HG02852 (cell line): ENCODE results near the gene DYNLT1.
"Not testable (repeated sequence)": the region's sequence is repeated elsewhere in the genome, so short reads cannot be mapped to it uniquely, and the experiment has no call there.

Experiments
- ATAC-seq: cut with Tn5 transposase; IDR thresholded peaks from one replicate; pipeline ENCODE4 v1.9.1; 2021; ENCODE audit warnings: mild to moderate bottlenecking, moderate library complexity; ENCODE audit not compliant: unreplicated experiment

Gene DYNLT1

DNA sequence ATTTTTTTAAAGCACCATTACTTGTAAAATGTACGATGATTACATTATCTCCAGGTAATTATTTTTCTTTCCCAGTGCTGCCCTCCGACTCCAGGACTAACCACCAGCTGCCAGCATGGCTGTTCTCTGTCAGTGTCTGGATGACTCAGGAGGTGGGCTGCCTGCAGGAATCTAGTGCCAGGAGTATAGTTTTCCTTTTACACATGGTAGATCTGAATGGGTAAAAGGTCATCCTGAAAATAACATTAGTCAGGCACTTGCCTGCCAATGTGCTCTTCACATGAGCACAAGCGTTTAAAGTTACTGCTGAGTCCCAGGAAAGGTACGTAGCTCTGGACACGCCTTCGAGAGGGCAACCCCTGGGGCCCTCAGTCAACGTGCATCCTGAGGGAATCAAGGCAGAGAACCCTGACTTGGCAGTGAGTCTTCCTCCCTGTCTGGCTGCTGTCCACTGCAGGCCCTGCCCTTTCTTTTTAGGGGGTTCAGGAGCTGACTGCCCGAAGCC lies 2.4 kb downstream of the DYNLT1 start:
- ATAC-seq: no peak

DNA sequence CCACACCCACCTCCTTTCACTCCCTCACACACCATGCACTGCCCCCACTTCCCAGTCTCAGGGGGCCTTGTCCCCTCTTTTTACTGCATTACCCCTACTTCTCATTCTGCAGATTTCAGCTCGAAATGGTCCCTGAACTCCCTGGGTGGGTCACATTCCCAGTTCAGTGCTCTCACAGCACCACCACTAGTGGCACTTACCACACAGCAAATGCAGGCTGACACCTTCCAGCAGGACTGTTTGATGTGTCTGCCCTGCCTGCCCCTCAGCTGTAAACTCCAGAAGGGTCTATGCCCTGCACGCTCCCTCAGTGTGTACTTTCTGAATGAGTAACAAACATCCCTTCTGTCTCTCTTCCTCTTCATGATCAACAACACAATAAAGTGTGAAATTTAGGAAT lies 4.0 kb downstream of the DYNLT1 start:
- ATAC-seq: no peak

DNA sequence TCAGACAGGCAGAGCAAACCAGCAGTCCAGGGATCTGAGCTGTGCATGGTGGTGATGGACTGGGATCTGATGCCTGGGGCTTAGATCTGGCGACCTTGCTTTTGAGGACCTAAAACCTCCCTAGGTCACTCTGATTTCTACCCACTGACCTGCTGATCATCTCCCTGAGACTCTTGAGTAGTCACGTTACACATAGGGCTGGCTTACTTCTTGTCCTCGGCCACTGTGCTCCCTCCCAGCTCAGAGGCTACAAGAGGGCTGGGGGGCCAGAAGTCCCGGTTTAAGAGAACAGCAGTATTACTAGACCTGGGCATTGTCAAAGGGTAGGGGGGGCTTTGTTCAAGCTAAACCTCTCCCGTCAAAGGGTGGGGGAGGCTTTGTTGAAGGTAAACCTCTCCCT lies 5.5 kb downstream of the DYNLT1 start:
- ATAC-seq: no peak

DNA sequence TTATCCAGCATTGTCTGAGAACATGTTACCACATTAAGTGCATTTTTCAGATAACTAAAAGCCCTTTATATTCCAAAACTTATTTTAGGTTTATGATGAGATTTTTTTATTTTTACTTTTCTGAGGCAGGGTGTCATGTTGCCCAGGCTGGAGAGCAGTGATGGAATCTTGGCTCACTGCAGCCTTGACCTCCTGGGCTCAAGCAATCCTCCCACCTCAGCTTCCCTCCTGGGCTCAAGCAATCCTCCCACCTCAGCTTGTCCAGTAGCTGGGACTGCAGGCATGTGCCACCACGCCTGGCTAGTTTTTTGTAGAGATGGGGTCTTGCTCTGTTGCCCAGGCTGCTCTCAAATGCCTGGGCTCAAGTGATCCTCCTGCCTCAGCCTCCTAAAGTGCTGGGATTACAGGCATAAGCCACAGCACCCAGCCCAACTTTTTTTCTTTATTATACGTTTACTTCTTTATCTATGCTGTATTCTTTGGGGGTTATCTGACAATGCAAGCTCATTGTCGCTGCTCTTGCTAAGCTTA lies 6.2 kb downstream of the DYNLT1 start:
- ATAC-seq: no peak

DNA sequence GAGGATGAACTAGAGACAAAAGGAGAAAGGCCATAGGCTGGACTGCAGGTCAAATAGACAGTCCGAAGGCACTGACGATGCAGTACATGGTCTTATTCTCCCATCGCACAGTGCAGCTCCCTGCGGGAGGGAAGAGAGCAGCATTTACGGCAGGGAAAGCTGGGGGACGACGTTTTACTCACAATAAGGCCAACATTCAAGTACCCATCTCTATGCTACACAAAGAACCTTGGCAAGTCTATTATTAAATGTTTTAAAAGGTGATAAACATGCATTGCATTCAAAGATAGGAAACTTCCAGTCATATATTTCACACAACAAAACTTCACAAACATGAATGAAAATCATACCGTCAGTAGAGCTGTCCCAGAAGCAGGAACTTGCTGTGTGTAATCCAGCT lies 7.8 kb downstream of the DYNLT1 start:
- ATAC-seq: no peak

DNA sequence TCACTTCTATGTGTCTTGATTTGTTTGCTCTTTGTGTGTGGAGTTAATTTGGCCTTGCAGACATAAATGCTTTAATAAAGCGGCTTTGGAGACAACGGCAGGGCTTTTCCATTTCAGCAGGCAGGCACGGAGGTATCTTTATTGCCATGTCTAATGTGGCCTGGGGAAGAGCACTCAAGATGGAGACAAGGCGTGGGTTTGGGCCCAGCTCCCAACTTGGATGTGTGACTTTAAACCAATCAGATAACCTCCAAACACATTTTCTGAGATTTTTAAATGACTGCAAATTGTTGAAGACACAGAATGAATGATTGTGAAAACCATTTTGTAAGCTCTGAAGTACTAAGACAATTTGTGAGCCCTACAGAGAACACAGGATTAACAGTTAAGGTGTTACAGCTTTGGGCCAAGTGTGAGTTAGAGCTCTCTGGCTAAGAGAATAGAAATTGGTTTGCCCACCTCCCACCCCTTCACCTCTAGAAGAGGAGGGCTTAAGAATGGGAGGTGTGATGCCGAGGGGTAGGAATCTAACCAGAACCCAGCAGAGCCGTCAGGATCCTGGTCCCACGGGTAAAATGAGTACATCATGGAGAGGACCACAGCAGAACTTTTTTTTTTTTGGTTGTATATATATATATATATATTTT lies 9.0 kb downstream of the DYNLT1 start:
- no peak for ATAC-seq

DNA sequence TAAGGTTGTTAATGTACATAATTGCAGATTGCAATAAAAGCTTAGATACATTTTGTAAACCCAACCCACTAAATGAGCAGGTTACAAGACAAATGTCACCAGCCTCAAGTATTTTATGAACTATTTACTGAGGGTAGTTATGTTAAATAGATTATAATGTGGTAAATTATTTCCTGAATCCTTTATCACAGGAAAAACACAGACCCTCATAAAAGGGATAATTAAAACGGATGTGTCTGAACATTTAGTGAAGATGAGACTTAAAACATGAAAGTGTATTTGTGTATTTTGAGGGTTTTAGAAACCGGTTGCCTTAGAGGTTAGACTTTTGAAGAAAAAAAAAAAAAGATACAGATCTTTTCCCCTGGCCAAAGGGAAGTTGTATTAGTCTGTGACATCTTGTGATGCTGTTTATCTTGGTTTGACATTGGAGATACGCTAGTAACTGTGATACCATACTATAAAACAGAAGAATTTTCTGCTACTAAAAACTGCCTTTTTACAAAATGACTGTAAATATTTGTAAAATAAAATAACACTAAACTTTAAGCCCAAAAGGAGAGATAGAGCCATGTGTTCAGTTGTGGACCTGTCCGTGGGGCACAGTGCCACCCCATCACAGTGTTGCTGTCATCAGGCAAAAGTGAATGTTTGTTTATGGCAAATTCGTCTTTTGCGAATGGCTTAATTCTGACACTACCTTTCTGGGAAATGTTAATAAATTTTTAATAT lies 9.7 kb downstream of the DYNLT1 start:
- no peak for ATAC-seq

DNA sequence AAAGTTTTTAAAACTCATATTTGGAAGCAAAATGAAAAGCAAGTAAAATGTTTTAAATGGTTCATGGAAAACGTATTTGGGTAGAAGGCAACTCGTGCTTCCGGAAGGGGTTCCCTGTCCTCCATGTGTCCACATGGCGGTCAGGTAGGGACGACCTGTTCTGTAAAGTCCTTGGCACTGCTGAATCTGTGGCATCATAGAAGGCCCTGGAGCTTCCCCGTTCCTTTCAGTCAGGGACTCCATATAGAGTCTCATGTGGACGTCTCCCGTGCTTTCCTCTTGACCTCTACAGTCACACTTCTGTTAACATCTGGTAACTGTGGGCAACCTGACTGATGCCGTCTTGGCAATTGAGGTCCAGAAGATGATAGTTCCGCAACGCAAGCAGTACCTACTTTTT lies 11.4 kb downstream of the DYNLT1 start:
- ATAC-seq: no peak

DNA sequence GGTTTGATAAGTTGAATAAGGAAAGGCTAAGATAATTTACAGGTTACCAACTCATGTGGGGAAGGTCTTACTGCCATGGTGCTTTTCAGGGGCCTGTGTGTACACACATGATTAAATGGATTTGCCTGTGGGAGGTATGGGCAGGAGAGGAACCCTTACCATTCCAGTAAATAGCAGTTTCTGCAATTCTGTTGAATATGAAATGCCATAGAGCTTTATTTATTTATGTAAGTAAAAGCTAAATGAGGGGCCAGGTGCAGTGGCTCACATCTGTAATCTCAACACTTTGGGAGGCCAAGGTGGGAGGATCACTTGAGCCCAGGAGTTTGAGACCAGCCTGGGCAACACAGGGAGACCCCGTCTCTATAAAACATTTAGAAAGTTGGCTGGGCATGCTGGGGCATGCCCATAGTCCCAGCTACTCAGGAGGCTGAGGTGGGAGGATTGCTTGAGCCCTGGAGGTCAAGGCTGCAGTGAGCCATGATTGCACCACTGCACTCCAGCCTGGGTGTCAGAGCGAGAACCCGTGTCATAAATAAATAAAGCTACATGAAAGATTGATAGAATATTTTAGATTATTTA lies 11.9 kb downstream of the DYNLT1 start:
- ATAC-seq: not testable (repeated sequence)

DNA sequence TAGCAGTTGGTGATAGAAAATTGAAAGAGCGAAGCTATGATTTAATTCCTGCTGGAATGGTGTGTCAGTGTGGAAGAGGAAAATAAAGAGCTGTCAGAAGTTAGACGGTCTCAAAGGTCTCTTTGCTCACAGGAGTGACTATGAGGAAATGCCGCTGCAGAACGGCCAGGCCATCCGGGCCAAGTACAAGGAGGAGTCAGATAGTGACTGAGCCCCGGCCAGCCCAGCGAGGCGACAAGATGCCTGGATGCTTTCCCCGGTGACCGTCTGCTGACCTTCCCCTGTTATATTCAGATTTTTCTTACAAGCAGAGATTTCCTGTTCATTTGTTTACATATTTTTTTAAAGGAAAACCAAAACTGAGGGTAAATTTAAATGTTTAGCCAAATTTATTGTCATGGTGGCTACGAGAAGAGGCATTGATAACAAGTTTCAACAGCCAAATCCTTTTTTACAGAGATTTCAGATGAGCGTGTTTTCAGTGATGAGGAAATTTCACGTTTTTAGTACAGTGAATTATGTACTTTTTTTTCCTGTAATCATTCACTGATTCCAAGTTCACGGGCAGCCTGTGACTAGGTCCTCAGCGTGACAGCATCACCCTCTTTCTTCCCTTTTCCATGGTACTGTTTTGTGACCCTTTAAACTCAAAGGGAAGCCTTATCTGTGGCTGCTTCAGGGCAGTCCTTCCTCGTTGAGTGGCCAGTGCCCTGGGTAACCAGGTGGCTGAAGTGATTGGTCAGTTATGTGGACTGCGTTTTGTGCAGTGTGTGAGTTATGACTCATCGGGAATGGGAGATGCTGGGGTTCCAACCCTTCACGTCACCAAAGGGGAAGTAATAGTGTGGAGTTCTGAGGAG lies 12.6 kb downstream of the DYNLT1 start:
- no peak for ATAC-seq

DNA sequence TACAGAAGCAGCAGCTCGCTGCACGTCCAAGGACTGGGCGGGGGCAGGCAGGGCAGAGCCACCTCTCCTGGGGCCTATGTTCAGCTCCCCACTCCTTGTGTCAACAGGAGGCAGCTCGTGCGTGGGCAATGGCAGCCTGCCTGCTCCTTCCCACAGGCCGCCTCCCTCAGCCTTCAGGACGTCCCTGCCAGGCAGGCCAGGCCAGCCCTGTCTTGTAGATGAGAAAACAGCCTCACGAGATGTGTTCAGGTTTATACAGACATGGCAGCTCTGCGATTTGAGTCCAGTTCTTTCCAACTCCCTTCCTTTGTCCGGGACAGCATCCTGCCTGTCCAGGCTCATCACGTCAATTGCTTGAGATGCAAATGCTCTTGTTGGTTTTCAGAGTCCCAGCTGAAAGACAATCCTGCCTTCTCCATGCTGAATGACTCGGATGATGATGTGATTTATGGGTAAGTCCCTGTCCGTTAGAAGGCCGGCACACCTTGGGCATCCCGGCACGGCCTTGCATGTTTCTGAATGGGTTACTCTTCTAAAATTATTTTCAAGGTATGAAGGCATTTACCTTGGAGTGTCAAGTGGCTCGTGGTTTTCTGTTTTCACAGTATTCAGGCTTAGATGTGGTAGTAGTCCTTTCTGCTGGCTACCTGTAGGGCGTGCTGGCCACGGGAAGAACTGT lies 13.5 kb downstream of the DYNLT1 start:
- no peak for ATAC-seq

DNA sequence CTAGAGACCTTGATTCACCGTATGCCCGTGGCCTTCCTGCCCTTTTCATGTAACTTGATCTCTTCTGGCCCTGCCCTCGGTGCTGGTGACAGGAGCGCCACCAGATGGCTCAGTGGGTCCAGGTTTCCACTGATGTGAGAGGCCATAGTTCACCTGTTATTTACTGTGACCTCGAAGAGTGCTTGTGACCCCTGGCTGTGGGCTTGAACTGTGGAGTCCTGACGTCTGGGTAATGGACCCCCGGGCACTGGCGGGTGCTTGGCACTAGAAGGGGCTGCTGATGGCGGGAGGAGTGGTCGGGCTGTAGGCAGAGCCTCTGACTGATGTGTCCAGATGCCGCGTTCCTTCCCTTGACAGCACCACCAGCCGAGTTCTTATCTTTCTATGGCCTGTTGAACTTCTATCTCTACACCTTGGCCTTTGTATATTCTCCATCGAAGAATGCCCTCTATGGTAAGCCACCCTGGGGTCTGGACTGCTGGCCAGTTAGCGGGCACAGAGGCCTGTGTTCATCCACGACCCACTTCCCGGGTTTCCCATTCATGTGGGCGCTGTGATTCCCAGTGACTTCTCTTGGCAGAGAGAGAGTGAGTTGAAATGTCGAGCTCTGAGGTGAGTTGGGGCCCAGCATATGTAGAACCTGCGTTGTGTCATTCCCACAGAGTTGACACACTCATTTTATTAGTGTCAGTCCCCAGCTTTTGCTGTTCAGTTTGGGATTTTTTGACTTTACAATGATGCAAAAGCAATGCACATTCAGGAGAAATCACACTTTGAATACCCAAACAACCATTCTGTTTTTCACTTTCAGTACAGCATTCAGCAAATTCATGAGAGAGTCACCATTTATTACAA lies 14.9 kb downstream of the DYNLT1 start:
- no peak for ATAC-seq

DNA sequence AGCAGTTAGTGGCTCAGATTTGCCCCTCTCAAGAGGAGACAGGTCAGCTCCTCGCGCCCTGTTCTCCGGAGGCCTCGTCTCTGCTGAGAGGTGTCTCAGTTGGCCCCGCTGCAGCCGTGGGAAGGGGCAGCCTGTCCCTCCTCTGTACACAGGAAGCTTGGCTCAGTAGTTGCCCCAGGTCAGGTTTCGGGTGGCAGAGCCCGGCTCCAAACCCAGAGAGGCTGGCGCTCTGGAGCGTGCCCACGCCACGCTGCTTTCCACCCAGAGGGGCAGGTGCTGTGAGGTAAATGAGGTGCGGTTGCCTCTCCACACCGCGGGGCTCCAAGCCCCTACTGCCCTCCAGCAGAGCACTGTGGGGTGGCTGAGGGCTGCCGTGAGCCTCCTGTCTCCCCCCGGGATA lies 16.0 kb downstream of the DYNLT1 start:
- no peak for ATAC-seq

DNA sequence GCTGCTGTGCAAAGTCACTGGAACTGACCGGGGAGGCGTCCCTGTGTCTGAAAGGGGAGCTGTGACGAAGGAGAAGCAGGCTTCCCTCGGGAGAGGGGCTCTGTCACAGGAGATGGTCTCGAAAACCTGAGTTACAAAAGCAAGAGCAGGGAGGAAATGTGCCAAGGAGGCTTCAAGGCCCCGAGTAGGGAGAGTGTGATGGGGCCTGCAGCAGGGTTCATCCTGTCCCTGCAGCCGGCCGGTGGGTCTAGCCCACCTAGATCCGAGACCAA lies 16.7 kb downstream of the DYNLT1 start:
- no peak for ATAC-seq

DNA sequence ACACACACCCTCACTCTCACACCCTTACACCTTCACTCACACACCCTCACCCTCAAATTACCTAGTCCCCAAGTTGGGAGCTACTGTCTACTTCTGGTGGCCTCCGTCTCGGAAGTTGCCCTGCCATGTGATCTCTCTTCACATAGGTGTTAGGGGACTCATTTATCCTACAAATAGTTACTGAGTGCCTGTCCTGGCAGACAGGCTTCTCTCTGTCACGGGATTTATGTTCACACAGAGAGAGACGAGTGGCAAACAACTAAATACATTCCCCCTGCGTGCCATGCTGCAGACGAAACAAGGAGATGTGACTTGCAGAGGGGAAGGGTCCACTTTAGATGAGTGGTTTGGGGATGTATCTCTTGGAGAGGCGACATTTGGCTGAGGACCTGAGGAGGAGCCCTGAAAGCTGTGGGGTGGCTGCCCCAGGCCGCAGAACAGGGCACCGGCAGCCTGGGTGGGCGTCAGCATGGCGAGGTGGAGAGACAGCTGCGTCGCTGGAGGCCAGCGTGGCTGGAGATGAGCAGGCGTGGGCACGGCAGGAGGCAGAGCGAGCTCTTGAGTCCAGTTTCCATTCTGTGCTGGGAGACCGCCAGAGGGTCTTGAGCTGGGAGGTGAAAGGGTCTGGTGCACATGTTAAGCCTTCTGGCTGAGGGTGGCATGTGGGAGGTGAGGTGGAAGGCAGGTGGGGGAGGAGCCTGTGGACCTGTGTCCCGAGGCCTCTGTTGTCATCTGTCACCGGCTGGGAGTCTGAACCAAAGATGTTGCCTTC lies 17.2 kb downstream of the DYNLT1 start:
- ATAC-seq: no peak

DNA sequence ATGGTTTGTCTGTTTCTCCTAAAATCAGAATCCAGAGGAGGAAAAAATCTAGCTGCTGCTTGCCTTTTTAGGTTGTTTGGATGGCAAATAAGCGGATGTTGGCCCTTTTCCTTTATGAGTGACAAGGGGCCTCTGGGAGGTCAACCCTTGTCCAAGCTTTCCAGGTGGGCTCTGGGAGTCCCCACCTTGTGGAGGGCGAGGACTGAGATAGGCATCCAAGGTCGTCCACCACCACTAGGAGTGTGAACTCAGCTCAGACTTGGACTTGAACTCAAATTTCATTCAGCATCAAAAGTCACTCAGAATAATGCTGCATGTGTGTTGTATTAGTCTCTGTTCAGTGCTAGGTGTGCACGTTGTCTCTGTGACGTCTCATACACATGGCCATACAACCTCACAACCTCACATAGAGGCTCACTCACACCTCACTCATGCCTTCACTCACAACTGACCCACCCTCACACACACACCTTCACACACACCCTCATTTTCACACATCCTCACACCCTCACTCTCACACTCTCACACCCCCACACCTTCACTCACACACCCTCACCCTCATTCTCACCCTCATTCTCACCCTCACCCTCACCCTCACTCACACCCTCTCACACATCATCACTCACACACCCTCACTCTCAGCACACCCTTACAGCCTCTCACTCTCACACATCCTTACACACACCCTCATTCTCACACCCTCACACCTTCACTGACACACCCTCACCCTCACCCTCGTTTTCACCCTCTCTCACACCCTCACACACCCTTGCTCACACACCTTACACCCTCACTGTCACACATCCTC lies 18.0 kb downstream of the DYNLT1 start:
- no peak for ATAC-seq

DNA sequence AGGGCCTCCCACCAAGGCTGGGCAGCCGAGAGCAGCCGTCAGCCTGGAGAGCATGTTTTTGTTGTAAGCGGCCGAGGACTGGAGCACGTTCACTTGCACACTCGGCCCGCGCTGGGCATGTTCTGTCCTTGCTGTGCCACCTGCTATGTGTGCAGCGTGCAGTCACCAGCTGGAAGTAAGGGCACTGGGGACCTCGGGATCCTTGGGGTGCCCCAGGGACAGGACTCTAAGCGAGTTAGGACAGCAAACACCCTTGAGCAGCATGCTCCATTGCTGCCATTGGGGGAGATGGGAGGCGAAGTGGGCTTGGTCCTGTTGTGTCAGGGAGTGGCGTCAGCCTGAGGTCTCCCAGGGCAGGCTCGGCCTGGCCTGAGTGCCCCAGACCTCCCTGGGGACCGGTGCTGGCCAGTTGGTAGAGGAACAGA lies 18.6 kb downstream of the DYNLT1 start:
- ATAC-seq: no peak
